K562 (cell line): ENCODE results near the gene SPEF1. TPM values are rescaled to one million over a fixed set of nuclear protein-coding genes. Genes with fewer than 3 reads are reported as not detected.

Experiments used
- BCLAF1 ChIP-seq, 2 experiments: fragments of 450-650 bp in 1 of 2; IDR thresholded peaks; 2 replicates each; pipeline ENCODE4 v1.6.1; 2011 to 2017; ENCODE audit warnings: low read depth in 2 of 2, antibody characterized with exemption in 1 of 2, borderline replicate concordance in 1 of 2, low read length in 1 of 2, mild to moderate bottlenecking in 1 of 2, mixed read lengths in 1 of 2; ENCODE audit not compliant: control insufficient read depth in 1 of 2
- CBFA2T3 ChIP-seq: fragments of 450-650 bp; IDR thresholded peaks from 2 replicates; pipeline ENCODE4 v1.6.1; 2017
- CBX3 ChIP-seq, 2 experiments: IDR thresholded peaks; 1 replicate in 1 of 2; 2 replicates in 1 of 2; pipeline ENCODE4 v1.6.1; 2012; ENCODE audit warnings: inconsistent platforms in 2 of 2, low read length in 2 of 2, borderline replicate concordance in 1 of 2, control low read depth in 1 of 2
- GTF2E2 ChIP-seq: fragments of 200-800 bp; sonication (Bioruptor generic); IDR thresholded peaks from 2 replicates; pipeline ENCODE4 v1.6.1; 2016; ENCODE audit warnings: missing genetic modification characterization, missing compliant biosample characterization
- HCFC1 ChIP-seq: IDR thresholded peaks from 2 replicates; pipeline ENCODE4 v1.6.1; 2012; ENCODE audit warnings: low read depth, low read length, improper control_type of control experiment
- IRF2 ChIP-seq: sonication (generic); formaldehyde crosslinking; IDR thresholded peaks from 2 replicates; pipeline ENCODE4 v1.8.1; 2022; ENCODE audit warnings: mild to moderate bottlenecking, missing genetic modification reagents
- KDM4B ChIP-seq, 2 experiments: fragments of 450-650 bp in 1 of 2; sonication (generic) in 1 of 2; IDR thresholded peaks; 2 replicates each; pipeline ENCODE4 v1.6.1; 2016 to 2017; ENCODE audit warnings: borderline replicate concordance in 2 of 2, antibody characterized with exemption in 1 of 2, low read depth in 1 of 2, mild to moderate bottlenecking in 1 of 2
- MLLT1 ChIP-seq, 2 experiments: fragments of 450-650 bp; IDR thresholded peaks; 2 replicates each; pipeline ENCODE4 v1.6.1; 2016
- NCOA4 ChIP-seq: fragments of 450-650 bp; IDR thresholded peaks from 2 replicates; pipeline ENCODE4 v1.6.1; 2018; ENCODE audit warnings: mild to moderate bottlenecking; ENCODE audit not compliant: partially characterized antibody
- NR2C2 ChIP-seq, 2 experiments: fragments of 200-800 bp in 1 of 2; sonication (Bioruptor generic) in 1 of 2; sonication (generic) in 1 of 2; formaldehyde crosslinking in 1 of 2; IDR thresholded peaks; 2 replicates each; pipeline versions ENCODE4 v1.6.1 to v1.8.0; 2016 to 2022; ENCODE audit warnings: mild to moderate bottlenecking in 1 of 2, missing compliant biosample characterization in 1 of 2, missing genetic modification characterization in 1 of 2, missing genetic modification reagents in 1 of 2
- PHF20 ChIP-seq: fragments of 450-650 bp; IDR thresholded peaks from 2 replicates; pipeline ENCODE4 v1.6.1; 2018; ENCODE audit not compliant: partially characterized antibody
- SAP30 ChIP-seq: fragments of 200-600 bp; sonication (generic); IDR thresholded peaks from 2 replicates; pipeline ENCODE4 v1.6.1; 2012; ENCODE audit warnings: borderline replicate concordance, low read depth, mild to moderate bottlenecking, moderate library complexity, low read length, control low read depth, inconsistent platforms; ENCODE audit not compliant: insufficient read depth, poor library complexity, severe bottlenecking
- SMARCA4 ChIP-seq: fragments of 450-650 bp; IDR thresholded peaks from 2 replicates; pipeline ENCODE4 v1.6.1; 2016
- ZBTB12 ChIP-seq: fragments of 250-450 bp; sonication (Bioruptor Pico); IDR thresholded peaks from 2 replicates; pipeline ENCODE4 v1.4.0; 2020
- ZNF583 ChIP-seq: fragments of 250-450 bp; sonication (Bioruptor Pico); IDR thresholded peaks from 2 replicates; pipeline ENCODE4 v1.4.0; 2020
- polyA plus RNA-seq, 8 experiments: library from polyadenylated mRNA; depleted of rRNA in 4 of 8; stranded (reverse) in 5 of 8; unstranded in 3 of 8; fragments of >200 nt; fragmentation: Nextera tagmentation in 2 of 8; fragmentation: Illumina TruSeq in 1 of 8; extraction: Ambion mirVana in 2 of 8; extraction: Trizol in 1 of 8; gene quantifications; 2 replicates each; pipeline versions ENCODE4 v1.2.1 to v1.2.3, GENCODE V29; 2011 to 2014; ENCODE audit warnings: inconsistent platforms in 1 of 8, missing spikeins in 1 of 8
- total RNA-seq, 7 experiments: library from RNA; depleted of rRNA in 6 of 7; stranded (reverse); fragments of >200 nt in 6 of 7; fragmentation: Illumina TruSeq in 2 of 7; extraction: Trizol in 2 of 7; gene quantifications; 2 replicates each; pipeline versions ENCODE4 v1.2.1 to v1.2.3, GENCODE V29; 2011 to 2021; ENCODE audit warnings: low replicate concordance in 1 of 7
- TF ChIP-seq, protein P1 (sequence below): fragments of 450-650 bp; IDR thresholded peaks from 2 replicates; pipeline ENCODE4 v1.6.1; 2018; ENCODE audit not compliant: partially characterized antibody

SPEF1 gene
- total and polyA plus RNA-seq, 9 of the 15 experiments (the other 6 are each of a cell fraction or from before 2014, with no cell fraction given): not detected

- no peak for TF ChIP-seq BCLAF1 (IDR thresholded peaks at IDR 0.05; ENCODE audit: borderline replicate concordance in 1 of 2, control insufficient read depth in 1 of 2, low read depth in 2 of 2, low read length in 1 of 2)
- peak; percentile 93 for TF ChIP-seq NR2C2 (CRISPR knock-in tag; IDR thresholded peaks at IDR 0.05)
- peak; percentile 98 for TF ChIP-seq NR2C2 (tag; IDR thresholded peaks at IDR 0.05)
- no peak for TF ChIP-seq MLLT1 (IDR thresholded peaks at IDR 0.05)
- no peak for TF ChIP-seq NCOA4
- TF ChIP-seq, protein P1, sequence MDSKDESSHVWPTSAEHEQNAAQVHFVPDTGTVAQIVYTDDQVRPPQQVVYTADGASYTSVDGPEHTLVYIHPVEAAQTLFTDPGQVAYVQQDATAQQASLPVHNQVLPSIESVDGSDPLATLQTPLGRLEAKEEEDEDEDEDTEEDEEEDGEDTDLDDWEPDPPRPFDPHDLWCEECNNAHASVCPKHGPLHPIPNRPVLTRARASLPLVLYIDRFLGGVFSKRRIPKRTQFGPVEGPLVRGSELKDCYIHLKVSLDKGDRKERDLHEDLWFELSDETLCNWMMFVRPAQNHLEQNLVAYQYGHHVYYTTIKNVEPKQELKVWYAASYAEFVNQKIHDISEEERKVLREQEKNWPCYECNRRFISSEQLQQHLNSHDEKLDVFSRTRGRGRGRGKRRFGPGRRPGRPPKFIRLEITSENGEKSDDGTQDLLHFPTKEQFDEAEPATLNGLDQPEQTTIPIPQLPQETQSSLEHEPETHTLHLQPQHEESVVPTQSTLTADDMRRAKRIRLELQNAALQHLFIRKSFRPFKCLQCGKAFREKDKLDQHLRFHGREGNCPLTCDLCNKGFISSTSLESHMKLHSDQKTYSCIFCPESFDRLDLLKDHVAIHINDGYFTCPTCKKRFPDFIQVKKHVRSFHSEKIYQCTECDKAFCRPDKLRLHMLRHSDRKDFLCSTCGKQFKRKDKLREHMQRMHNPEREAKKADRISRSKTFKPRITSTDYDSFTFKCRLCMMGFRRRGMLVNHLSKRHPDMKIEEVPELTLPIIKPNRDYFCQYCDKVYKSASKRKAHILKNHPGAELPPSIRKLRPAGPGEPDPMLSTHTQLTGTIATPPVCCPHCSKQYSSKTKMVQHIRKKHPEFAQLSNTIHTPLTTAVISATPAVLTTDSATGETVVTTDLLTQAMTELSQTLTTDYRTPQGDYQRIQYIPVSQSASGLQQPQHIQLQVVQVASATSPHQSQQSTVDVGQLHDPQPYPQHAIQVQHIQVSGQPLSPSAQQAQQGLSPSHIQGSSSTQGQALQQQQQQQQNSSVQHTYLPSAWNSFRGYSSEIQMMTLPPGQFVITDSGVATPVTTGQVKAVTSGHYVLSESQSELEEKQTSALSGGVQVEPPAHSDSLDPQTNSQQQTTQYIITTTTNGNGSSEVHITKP: peak; percentile 71
- TF ChIP-seq CBX3 (IDR thresholded peaks at IDR 0.05; ENCODE audit: borderline replicate concordance in 1 of 2, low read length in 2 of 2): no peak
- peak; percentile 8; the same call in 1 of the 2 replicates for TF ChIP-seq CBFA2T3
- TF ChIP-seq IRF2 (CRISPR knock-in tag): peak; percentile 16; the same call in 1 of the 2 replicates
- no peak for TF ChIP-seq ZNF583 (CRISPR knock-in tag)
- TF ChIP-seq HCFC1: peak; percentile 95
- TF ChIP-seq KDM4B (IDR thresholded peaks at IDR 0.05; ENCODE audit: borderline replicate concordance in 2 of 2, low read depth in 1 of 2): no peak
- TF ChIP-seq GTF2E2 (tag): peak; percentile 46; the same call in 1 of the 2 replicates
- peak; percentile 97 for TF ChIP-seq ZBTB12 (CRISPR knock-in tag)
- TF ChIP-seq SMARCA4: no peak; the same call in 1 of the 2 replicates
- peak; percentile 51 for TF ChIP-seq PHF20
- peak; percentile 60 for TF ChIP-seq SAP30
These were observed 39.0 kb upstream of the SPEF1 start, which contains the start of gene AP5S1 (continued) for GRCh38 chr20:3820048-3820900.
